Neural cell (in vitro differentiated cells): ENCODE results near the gene RSKR.

ENCODE experiments used
- CTCF ChIP-seq: fragments of 450-650 bp; IDR thresholded peaks from 2 replicates; pipeline ENCODE4 v1.5.1; 2014; ENCODE audit warnings: antibody characterized with exemption, mild to moderate bottlenecking, moderate library complexity; ENCODE audit not compliant: poor library complexity, severe bottlenecking
- EP300 ChIP-seq: fragments of 450-650 bp; conservative IDR thresholded peaks from 2 replicates; pipeline ENCODE4 v1.6.1; 2014; ENCODE audit warnings: antibody characterized with exemption, mild to moderate bottlenecking, moderate library complexity; ENCODE audit not compliant: poor library complexity, severe bottlenecking
- EZH2 ChIP-seq: fragments of 200-600, 300-800 bp; shearing (Covaris generic), sonication (generic); IDR thresholded peaks from 2 replicates; pipeline ENCODE4 v1.6.1; 2014; ENCODE audit warnings: antibody characterized with exemption, low read length, borderline replicate concordance, mild to moderate bottlenecking; ENCODE audit not compliant: insufficient read depth, poor library complexity, severe bottlenecking
- POLR2AphosphoS5 ChIP-seq: IDR thresholded peaks from 2 replicates; pipeline ENCODE4 v1.6.1; 2012
- REST ChIP-seq: IDR thresholded peaks from 2 replicates; pipeline ENCODE4 v1.6.1; 2012; ENCODE audit warnings: borderline replicate concordance

- TF ChIP-seq EP300 (no peak), CTCF (peak; percentile 22), EZH2 (no peak), POLR2AphosphoS5 (peak; percentile 88), REST (peak; percentile 16)
Measured at GRCh38 chr17:28644787-28645575, 31.0 kb upstream of the RSKR start, which contains the start of gene BLTP2.
